Stomach smooth muscle (tissue), 2 donors: ENCODE measurements around the gene CNTNAP5.

Experiments used
- H3K27ac ChIP-seq: one replicate; pipeline ENCODE4 v1.7.0; 2013; ENCODE audit warnings: mild to moderate bottlenecking, low read length, inconsistent platforms
- H3K27me3 ChIP-seq, 2 donors: one replicate each; pipeline ENCODE4 v1.7.0; 2013; ENCODE audit warnings: low read length in 2 of 2; ENCODE audit not compliant: insufficient read depth in 2 of 2, control insufficient read depth in 1 of 2
- H3K36me3 ChIP-seq, 2 donors: one replicate each; pipeline ENCODE4 v1.7.0; 2013; ENCODE audit warnings: low read length in 2 of 2; ENCODE audit not compliant: control insufficient read depth in 2 of 2, insufficient read depth in 2 of 2
- H3K4me1 ChIP-seq: one replicate; pipeline ENCODE4 v1.7.0; 2013; ENCODE audit warnings: low read length; ENCODE audit not compliant: control insufficient read depth, insufficient read depth
- H3K4me3 ChIP-seq, 2 donors: one replicate each; pipeline ENCODE4 v1.7.0; 2013; ENCODE audit warnings: low read length in 2 of 2
- H3K9ac ChIP-seq, 2 donors: one replicate each; pipeline ENCODE4 v1.7.0; 2013; ENCODE audit warnings: low read length in 2 of 2, mild to moderate bottlenecking in 1 of 2
- H3K9me3 ChIP-seq, 2 donors: one replicate each; pipeline ENCODE4 v1.7.0; 2013; ENCODE audit warnings: low read length in 2 of 2; ENCODE audit not compliant: control insufficient read depth in 2 of 2
- donor health status: healthy.
- donor health status: Pancreatic carcinoma.

CNTNAP5 gene

DNA sequence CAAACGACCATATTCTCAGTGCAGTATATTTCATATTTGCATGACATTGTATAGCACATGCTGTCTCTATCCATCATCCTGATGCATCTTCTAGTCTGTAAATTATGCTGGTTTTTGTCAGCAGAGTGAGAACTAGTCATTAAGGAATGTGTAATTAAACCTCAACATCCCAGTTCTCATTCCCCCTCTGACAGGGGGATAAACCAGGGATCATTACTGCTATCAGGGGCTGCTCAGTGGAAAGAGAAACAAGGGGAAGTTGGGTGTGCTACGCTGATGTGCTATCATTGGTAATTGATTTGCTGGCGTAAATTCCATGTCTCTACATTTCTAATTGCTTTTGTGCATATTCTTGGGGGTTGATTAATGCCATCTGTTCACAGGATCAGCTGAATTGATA lies 7.7 kb downstream of the CNTNAP5 start:
- Histone ChIP-seq H3K36me3 (no peaks in the 10 kb centered on the region), H3K9me3 (no peaks in the 10 kb centered on the region), H3K4me3 (no peak overlapping the region), H3K27me3 (no peaks in the 10 kb centered on the region), H3K27ac (no peak overlapping the region), H3K4me1 (no peaks in the 10 kb centered on the region), H3K9ac (no peak overlapping the region)

DNA sequence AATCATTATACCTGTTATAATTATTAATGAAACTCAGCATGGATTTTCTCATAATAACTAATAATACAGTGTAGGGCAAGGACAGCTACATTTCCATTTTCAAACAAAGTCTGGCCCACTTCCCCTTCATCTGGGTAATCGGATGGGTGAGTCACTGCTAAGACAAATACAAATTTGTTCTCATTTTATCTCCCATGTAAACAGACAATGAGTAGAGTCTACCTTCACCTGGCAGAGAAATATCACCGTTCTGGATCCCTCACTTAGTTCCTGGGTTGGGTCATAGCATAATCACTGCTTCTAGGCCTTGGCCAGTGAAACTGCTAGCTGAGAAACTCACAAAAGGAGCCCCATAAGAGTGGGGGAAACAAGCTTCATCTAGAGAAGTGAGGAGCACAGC lies 9.2 kb downstream of the CNTNAP5 start:
- no peak overlapping the region for H3K4me3 ChIP-seq
- H3K27me3 ChIP-seq = no peaks in the 10 kb centered on the region
- H3K4me1 ChIP-seq = no peaks in the 10 kb centered on the region
- no peaks in the 10 kb centered on the region for H3K36me3 ChIP-seq
- H3K9ac ChIP-seq = no peak overlapping the region
- no peaks in the 10 kb centered on the region for H3K9me3 ChIP-seq
- H3K27ac ChIP-seq = no peak overlapping the region

DNA sequence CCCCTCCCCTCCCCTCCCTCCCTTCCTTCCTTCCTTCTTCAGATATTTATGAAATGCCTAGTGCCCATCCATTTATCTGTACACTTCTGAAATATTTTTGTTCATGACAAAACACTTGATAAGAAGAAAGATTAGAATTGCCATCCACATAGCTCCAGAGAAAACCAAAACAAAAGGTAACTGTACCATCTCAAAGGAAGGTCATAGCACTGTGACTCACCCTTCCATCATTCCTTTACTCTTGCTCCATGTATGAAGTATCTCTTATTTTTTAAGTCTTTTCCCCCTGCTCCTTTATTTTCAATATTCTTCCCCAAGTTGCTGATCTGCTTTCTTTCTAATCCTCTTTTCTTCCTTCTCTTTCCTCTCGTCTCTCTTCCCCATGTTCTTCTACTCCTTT lies 9.9 kb downstream of the CNTNAP5 start:
- H3K36me3 ChIP-seq = no peaks in the 10 kb centered on the region

DNA sequence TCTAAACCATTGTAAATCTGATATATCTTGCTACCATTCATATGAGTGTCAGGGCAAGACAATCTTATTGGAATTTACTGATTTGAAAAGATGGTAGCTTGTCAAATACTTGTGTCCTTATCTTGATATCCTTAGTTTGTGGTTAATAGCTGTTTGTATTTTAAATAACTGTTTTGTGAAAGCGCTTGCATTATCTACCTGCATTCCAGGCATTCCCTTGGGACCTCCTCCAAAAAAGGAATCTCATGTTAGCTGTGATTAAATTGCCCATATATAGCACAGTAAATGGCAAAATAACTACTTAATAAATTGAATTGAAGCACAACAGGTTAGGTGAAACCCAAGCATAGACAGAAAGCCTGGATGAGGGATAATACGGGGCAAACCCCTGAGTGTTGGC lies 13.9 kb downstream of the CNTNAP5 start:
- Histone ChIP-seq H3K36me3 (no peaks in the 10 kb centered on the region), H3K4me3 (no peak overlapping the region), H3K27ac (no peak overlapping the region), H3K27me3 (no peaks in the 10 kb centered on the region), H3K9me3 (no peaks in the 10 kb centered on the region), H3K9ac (no peak overlapping the region), H3K4me1 (no peaks in the 10 kb centered on the region)

More for the DNA sequence above, 9.9 kb downstream of the CNTNAP5 start:
- Histone ChIP-seq H3K4me1 (no peaks in the 10 kb centered on the region), H3K27ac (no peak overlapping the region), H3K4me3 (no peak overlapping the region), H3K9ac (no peak overlapping the region), H3K9me3 (no peaks in the 10 kb centered on the region), H3K27me3 (no peaks in the 10 kb centered on the region)

DNA sequence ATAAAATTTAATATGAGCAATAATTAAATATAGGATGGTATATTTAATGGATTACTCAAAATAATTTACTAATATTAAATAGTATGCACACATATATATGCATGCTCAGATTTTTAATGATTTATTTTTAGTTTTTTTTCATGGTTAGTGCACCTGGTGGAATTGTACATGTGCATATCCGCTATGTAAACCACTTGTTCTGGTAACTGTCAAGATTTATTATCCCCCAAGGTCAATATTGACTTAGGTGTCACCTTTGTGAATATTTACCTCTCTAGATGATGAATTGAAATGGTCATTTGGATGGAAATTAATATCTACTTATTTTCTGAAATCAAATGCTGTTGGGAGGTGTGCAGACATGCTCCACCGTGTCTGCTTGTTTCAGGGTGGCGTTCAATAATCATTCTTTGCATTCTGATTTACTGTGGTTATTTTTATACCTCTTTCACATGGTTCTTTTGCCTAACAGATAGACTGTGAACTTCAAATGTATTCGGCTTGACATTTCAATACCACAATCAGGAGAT lies 14.7 kb downstream of the CNTNAP5 start:
- Histone ChIP-seq H3K4me3 (no peak overlapping the region), H3K36me3 (no peaks in the 10 kb centered on the region), H3K27me3 (no peaks in the 10 kb centered on the region), H3K9ac (no peak overlapping the region), H3K4me1 (no peaks in the 10 kb centered on the region), H3K27ac (no peak overlapping the region), H3K9me3 (no peaks in the 10 kb centered on the region)

DNA sequence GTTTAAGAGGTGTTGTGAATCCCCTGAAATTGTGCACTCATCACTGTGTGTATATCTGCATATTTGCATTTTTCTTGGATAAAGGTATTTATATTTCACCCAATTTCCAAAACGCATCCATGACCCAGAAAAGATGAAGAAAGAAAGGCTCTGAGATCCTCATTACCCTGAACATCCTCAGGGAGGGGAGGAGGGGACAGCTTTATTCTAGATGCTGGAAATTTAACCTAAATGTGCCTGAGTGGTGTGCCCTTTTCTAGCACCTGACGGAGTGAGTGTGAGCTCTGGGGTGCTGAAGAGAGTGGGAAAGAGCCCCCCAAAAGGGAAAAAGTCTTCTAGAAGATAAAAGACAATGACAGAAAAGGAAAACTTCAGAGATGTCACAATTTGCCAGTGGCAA lies 20.8 kb downstream of the CNTNAP5 start:
- no peak overlapping the region for H3K27ac ChIP-seq
- H3K27me3 ChIP-seq = no peaks in the 10 kb centered on the region
- no peak overlapping the region for H3K9ac ChIP-seq
- no peaks in the 10 kb centered on the region for H3K4me1 ChIP-seq
- no peaks in the 10 kb centered on the region for H3K9me3 ChIP-seq
- H3K4me3 ChIP-seq = no peak overlapping the region
- H3K36me3 ChIP-seq = no peaks in the 10 kb centered on the region

DNA sequence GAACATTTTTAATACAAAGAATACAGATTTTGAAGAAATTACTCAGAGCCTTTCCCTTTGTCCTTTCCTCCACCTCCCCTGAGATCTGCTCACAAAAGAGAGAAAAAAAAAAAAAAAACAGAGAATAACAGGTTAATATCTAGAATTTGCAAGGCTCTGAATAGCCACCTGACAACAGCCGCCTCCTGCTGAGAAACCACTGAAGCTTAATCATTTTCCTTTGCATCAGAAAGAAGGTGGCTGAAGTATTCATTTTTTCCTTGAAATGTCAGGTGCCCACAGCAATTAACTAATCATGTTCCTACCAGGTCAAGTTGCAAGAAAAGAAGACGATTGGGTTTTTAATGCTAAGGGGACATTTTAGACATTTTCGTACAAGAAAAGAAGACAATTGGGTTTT lies 21.2 kb downstream of the CNTNAP5 start:
- no peaks in the 10 kb centered on the region for H3K36me3 ChIP-seq
- no peaks in the 10 kb centered on the region for H3K4me1 ChIP-seq
- no peaks in the 10 kb centered on the region for H3K27me3 ChIP-seq
- no peak overlapping the region for H3K27ac ChIP-seq
- no peak overlapping the region for H3K9ac ChIP-seq
- H3K9me3 ChIP-seq = no peaks in the 10 kb centered on the region
- no peak overlapping the region for H3K4me3 ChIP-seq

DNA sequence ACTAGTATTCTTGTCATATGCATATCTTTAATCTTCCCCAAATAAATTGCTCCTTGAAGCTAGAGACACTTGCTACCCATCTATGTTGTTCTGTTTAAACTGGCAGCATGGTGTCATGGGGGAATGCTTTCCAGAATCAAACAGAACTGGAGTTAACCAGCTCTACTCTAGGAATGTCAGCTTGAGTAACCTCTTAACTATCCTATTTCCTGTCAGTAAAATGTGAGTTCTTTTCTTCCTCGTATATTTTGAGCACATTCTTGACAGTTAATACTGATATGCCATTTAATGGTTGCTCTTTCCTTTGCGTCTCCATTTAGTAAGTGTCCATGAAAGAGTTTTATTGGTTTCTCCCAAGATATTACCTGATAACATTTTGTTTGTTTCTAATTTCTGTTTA lies 23.0 kb downstream of the CNTNAP5 start:
- no peak overlapping the region for H3K9ac ChIP-seq
- H3K36me3 ChIP-seq = no peaks in the 10 kb centered on the region
- no peak overlapping the region for H3K27ac ChIP-seq
- H3K4me3 ChIP-seq = no peak overlapping the region
- no peaks in the 10 kb centered on the region for H3K27me3 ChIP-seq
- no peaks in the 10 kb centered on the region for H3K4me1 ChIP-seq
- no peaks in the 10 kb centered on the region for H3K9me3 ChIP-seq

DNA sequence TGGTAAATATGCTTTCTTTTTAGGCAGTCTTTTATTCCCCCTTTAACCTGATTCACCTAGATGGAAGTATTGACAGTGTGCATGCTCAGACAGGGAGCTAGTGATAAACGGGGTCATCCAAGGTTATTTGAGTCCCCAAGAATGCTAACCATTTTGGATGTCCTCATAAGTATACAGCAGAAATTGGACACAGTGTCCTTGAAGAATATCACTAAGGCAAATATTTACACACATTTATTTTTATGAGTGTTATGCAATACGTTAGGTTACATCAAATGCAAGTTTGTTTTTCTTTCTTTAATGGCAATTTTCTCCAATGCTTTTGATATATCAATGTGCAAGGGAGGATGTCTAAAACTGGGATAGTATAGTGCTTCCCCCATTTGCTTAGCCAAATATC lies 23.6 kb downstream of the CNTNAP5 start:
- no peaks in the 10 kb centered on the region for H3K36me3 ChIP-seq
- H3K4me1 ChIP-seq = no peaks in the 10 kb centered on the region
- no peak overlapping the region for H3K9ac ChIP-seq
- no peak overlapping the region for H3K4me3 ChIP-seq
- H3K27me3 ChIP-seq = no peaks in the 10 kb centered on the region
- no peak overlapping the region for H3K27ac ChIP-seq
- no peaks in the 10 kb centered on the region for H3K9me3 ChIP-seq

DNA sequence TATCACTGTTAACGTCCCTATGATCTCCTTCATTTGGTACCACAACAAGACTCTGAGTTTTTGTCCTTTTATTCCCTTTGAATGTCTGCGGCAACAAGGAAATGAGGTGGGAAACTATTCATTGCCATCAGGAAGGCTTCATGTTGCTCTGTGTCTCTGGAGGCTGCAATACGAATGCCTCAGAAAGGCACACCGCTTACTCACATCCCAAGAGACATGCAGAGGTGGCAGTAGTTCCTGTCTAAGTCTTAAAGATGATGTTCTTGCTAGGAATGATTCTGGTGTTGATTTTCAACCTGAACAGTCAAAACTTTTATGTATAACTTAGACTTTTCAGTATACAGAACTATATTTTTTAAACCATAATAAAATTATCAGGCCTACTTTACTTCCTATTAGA lies 24.0 kb downstream of the CNTNAP5 start:
- H3K9ac ChIP-seq = no peak overlapping the region
- H3K36me3 ChIP-seq = no peaks in the 10 kb centered on the region
- H3K9me3 ChIP-seq = no peaks in the 10 kb centered on the region
- H3K27ac ChIP-seq = no peak overlapping the region
- H3K4me1 ChIP-seq = no peaks in the 10 kb centered on the region
- H3K27me3 ChIP-seq = no peaks in the 10 kb centered on the region
- H3K4me3 ChIP-seq = no peak overlapping the region

DNA sequence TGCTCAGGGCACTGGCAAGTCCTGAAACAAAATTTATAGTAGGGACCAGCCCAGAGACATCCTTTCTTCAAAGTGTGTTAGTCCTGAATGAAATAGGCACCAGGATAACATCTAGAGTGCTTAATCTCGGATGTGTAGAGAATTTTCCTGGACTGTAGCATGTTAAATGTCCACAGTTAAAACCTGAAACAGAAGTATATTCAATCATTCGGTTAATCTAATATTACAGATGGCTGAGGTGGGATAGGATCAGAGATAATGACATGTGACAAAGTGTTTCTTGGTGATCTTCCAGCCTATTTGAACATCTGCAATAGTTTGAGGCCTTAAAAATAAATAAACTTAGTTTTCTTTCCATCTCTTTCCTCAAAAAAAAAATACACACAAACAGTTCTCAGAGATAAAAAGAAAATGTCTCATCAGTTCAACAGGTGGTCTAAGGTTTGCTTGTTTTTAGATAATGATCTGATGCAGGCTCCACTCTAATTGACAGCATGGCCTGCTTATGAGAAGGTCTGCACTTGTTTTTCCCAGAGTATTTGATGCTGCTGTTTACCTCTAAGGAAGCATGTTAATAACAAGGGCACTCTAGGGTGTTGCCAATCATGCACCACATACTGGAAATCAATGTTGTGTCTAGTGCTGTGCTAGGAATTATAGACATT lies 25.9 kb downstream of the CNTNAP5 start:
- Histone ChIP-seq H3K27me3 (no peaks in the 10 kb centered on the region), H3K9me3 (no peaks in the 10 kb centered on the region), H3K4me1 (no peaks in the 10 kb centered on the region), H3K9ac (no peak overlapping the region), H3K27ac (no peak overlapping the region), H3K36me3 (no peaks in the 10 kb centered on the region), H3K4me3 (no peak overlapping the region)
